ENCODE results near the gene OR52B6. TPM values are rescaled to one million over a fixed set of nuclear protein-coding genes. Genes with fewer than 3 reads are reported as not detected.

The OR52B6 gene
- total RNA-seq (2014; rRNA removed; shearing (Covaris generic)) (not detected in 2 replicates), polyA plus RNA-seq (2016; fragmentation: Nextera tagmentation; extraction: Ambion mirVana) (not detected in 2 replicates)

GRCh38 chr11:5580577-5580976, at the start of gene OR52B6:
Gene OR52B6 (plus strand): TSS chr11:5580877. CDS start chr11:5580877, 0 bp downstream.
- Histone ChIP-seq H3K4me3 (no peak within 1 kb of the TSS), H4K20me1 (ENCODE audit: insufficient read depth) (no peaks in the 10 kb centered on the region), H3K4me2 (ENCODE audit: unreplicated experiment) (no peak within 1 kb of the TSS), H3F3A (ENCODE audit: insufficient read depth) (no peaks in the 10 kb centered on the region), H3K27ac (no peak within 1 kb of the TSS), H3K9ac (no peak within 1 kb of the TSS), H3K9me3 (ENCODE audit: low read depth) (no peaks in the 10 kb centered on the region), H2AFZ (no peak within 1 kb of the TSS), H3K36me3 (ENCODE audit: low read depth) (no peaks in the 10 kb centered on the region), H3K9me2 (ENCODE audit: insufficient read depth) (no peaks in the 10 kb centered on the region), H3K79me2 (ENCODE audit: insufficient read depth) (no peaks in the 10 kb centered on the region), H3K27me3 (replicated peaks; ENCODE audit: insufficient read depth) (no peaks in the 10 kb centered on the region), H3K4me1 (ENCODE audit: insufficient read depth) (no peaks in the 10 kb centered on the region)
- in situ Hi-C loops (cut with MboI), result no loop called here
- TF ChIP-seq EZH2 (IDR thresholded peaks at IDR 0.05; ENCODE audit: insufficient read depth, poor library complexity, severe bottlenecking) (no peak), EZH2phosphoT487 (IDR thresholded peaks at IDR 0.05; ENCODE audit: insufficient read depth, low read depth) (no peak)
- no peak for DNase-seq
- WGBS, 2 experiments (ENCODE audit: low coverage in 1 of 2, low lambda C conversion rate in 2 of 2, missing lambda C conversion rate in 2 of 2), result 66 to 77% methylated on average over 8 of the region's 8 CpGs

- no peak for DNase-seq
- H4K20me1 ChIP-seq (ENCODE audit: insufficient read depth), result no peaks in the 10 kb centered on the region
- no peak overlapping the region for H3K4me2 ChIP-seq (ENCODE audit: unreplicated experiment)
- no peaks in the 10 kb centered on the region for H3K4me1 ChIP-seq (ENCODE audit: insufficient read depth)
- in situ Hi-C loops (cut with MboI), result no loop called here
- no peaks in the 10 kb centered on the region for H3F3A ChIP-seq (ENCODE audit: insufficient read depth)
- TF ChIP-seq EZH2 (IDR thresholded peaks at IDR 0.05; ENCODE audit: insufficient read depth, poor library complexity, severe bottlenecking) (no peak), EZH2phosphoT487 (IDR thresholded peaks at IDR 0.05; ENCODE audit: insufficient read depth, low read depth) (no peak)
- no peaks in the 10 kb centered on the region for H3K36me3 ChIP-seq (ENCODE audit: low read depth)
- H3K79me2 ChIP-seq (ENCODE audit: insufficient read depth), result no peaks in the 10 kb centered on the region
- no peak overlapping the region for H3K4me3 ChIP-seq
- H3K27ac ChIP-seq, result no peak overlapping the region
- no peak overlapping the region for H3K9ac ChIP-seq
- 22 to 27% methylated on average over 2 of the region's 2 CpGs for WGBS, 2 experiments (ENCODE audit: low coverage in 1 of 2, low lambda C conversion rate in 2 of 2, missing lambda C conversion rate in 2 of 2)
- H3K9me2 ChIP-seq (ENCODE audit: insufficient read depth), result no peaks in the 10 kb centered on the region
- no peak overlapping the region for H2AFZ ChIP-seq
- no peaks in the 10 kb centered on the region for H3K27me3 ChIP-seq (replicated peaks; ENCODE audit: insufficient read depth)
- H3K9me3 ChIP-seq (ENCODE audit: low read depth), result no peaks in the 10 kb centered on the region
Observed at GRCh38 chr11:5531053-5531831, 49.4 kb upstream of the OR52B6 start.

DNA sequence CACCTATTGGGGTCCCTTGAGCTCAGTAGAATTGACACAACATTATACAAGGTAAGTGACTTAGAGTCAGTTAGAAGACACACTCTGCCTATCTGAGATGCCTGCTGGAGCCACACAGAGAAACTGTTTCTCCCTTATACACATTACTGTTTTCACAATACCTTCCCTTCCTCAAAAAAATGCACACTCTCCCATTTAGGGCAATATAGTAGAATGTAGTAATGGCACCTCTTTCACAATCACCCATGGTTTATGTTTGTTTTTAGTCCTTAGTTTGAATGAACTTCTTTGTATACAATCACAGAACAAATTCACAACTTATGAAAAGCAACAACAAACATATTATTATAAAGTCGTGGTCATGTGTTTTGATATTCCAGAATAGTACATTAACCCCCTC, 46.6 kb upstream of the OR52B6 start:
- WGBS, 2 experiments (ENCODE audit: low coverage in 1 of 2, low lambda C conversion rate in 2 of 2, missing lambda C conversion rate in 2 of 2), result 64 to 77% methylated on average over 1 of the region's 1 CpG
- no peak for DNase-seq

DNA sequence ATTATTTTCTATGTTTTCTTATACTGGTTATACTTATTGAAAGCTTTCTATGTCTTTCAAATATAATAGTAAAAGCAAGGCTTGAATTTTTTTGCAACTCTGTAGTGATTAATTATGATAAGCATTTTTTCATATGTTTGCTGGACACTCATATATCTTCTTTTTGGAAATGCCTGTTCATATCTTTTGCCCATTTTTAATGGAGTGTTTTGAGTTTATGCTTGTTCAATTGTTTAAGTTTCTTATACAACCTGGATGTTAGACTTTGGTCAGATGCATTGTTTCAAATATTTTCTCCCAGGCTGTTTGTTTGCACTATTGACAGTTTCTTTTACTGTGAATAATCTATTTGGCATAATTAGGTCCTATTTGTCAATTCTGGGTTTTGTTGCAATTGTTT, 44.2 kb upstream of the OR52B6 start:
- Histone ChIP-seq H3K36me3 (ENCODE audit: low read depth) (no peaks in the 10 kb centered on the region), H3K27ac (no peak overlapping the region), H3K4me2 (ENCODE audit: unreplicated experiment) (no peak overlapping the region), H3K9ac (no peak overlapping the region), H3K9me2 (ENCODE audit: insufficient read depth) (peaks cover 3% of the 10 kb centered on the region), H3K79me2 (ENCODE audit: insufficient read depth) (no peaks in the 10 kb centered on the region), H2AFZ (no peak overlapping the region), H4K20me1 (ENCODE audit: insufficient read depth) (no peaks in the 10 kb centered on the region), H3F3A (ENCODE audit: insufficient read depth) (no peaks in the 10 kb centered on the region), H3K9me3 (ENCODE audit: low read depth) (no peaks in the 10 kb centered on the region), H3K4me1 (ENCODE audit: insufficient read depth) (no peaks in the 10 kb centered on the region), H3K4me3 (no peak overlapping the region), H3K27me3 (replicated peaks; ENCODE audit: insufficient read depth) (no peaks in the 10 kb centered on the region)
- no peak for DNase-seq
- TF ChIP-seq EZH2phosphoT487 (IDR thresholded peaks at IDR 0.05; ENCODE audit: insufficient read depth, low read depth), result no peak
- no peak for TF ChIP-seq EZH2 (IDR thresholded peaks at IDR 0.05; ENCODE audit: insufficient read depth, poor library complexity, severe bottlenecking)
- in situ Hi-C loops (cut with MboI), result no loop called here

More for the DNA sequence above, 46.6 kb upstream of the OR52B6 start:
- Histone ChIP-seq H3K36me3 (ENCODE audit: low read depth) (no peaks in the 10 kb centered on the region), H3K4me3 (no peak overlapping the region), H3F3A (ENCODE audit: insufficient read depth) (no peaks in the 10 kb centered on the region), H3K27ac (no peak overlapping the region), H2AFZ (no peak overlapping the region), H3K9ac (no peak overlapping the region), H3K9me2 (ENCODE audit: insufficient read depth) (no peaks in the 10 kb centered on the region; the same call in 1 of the 2 replicates), H3K9me3 (ENCODE audit: low read depth) (no peaks in the 10 kb centered on the region), H3K4me2 (ENCODE audit: unreplicated experiment) (no peak overlapping the region), H4K20me1 (ENCODE audit: insufficient read depth) (no peaks in the 10 kb centered on the region), H3K27me3 (replicated peaks; ENCODE audit: insufficient read depth) (no peaks in the 10 kb centered on the region), H3K4me1 (ENCODE audit: insufficient read depth) (no peaks in the 10 kb centered on the region), H3K79me2 (ENCODE audit: insufficient read depth) (no peaks in the 10 kb centered on the region)
- in situ Hi-C loops (cut with MboI), result no loop called here
- TF ChIP-seq EZH2phosphoT487 (IDR thresholded peaks at IDR 0.05; ENCODE audit: insufficient read depth, low read depth), result no peak
- no peak for TF ChIP-seq EZH2 (IDR thresholded peaks at IDR 0.05; ENCODE audit: insufficient read depth, poor library complexity, severe bottlenecking)

Data from GM23248 (cell line).